Esophagus muscularis mucosa (tissue), 4 donors: ENCODE measurements around the gene STOML1. TPM values are rescaled to one million over a fixed set of nuclear protein-coding genes. Genes with fewer than 3 reads are reported as not detected.
"Not testable (repeated sequence)": the region's sequence is repeated elsewhere in the genome, so short reads cannot be mapped to it uniquely, and the experiment has no call there.

Experiments used
- DNase-seq: peaks from one replicate; pipeline ENCODE4 v3.0.0-alpha.2; 2017; ENCODE audit errors: extremely low spot score
- H3K27ac ChIP-seq, 4 donors: fragments of 200-600 bp; sonication (generic); replicated peaks in 1 of 4; 1 replicate in 3 of 4; 2 replicates in 1 of 4; pipeline ENCODE4 v1.5.1; 2016 to 2019; ENCODE audit warnings: mild to moderate bottlenecking in 1 of 4
- H3K27me3 ChIP-seq, 4 donors: fragments of 200-600 bp; sonication (generic); one replicate each; pipeline versions ENCODE4 v1.5.1 to v1.6.0; 2016 to 2019
- H3K36me3 ChIP-seq, 4 donors: fragments of 200-600 bp; sonication (generic); one replicate each; pipeline ENCODE4 v1.5.1; 2016 to 2019
- H3K4me1 ChIP-seq, 4 donors: fragments of 200-600 bp; sonication (generic); one replicate each; pipeline ENCODE4 v1.5.1; 2016 to 2019
- H3K4me3 ChIP-seq, 4 donors: fragments of 200-600 bp; sonication (generic); 1 replicate in 2 of 4; 2 replicates in 2 of 4; pipeline ENCODE4 v1.5.1; 2016 to 2019; ENCODE audit warnings: mild to moderate bottlenecking in 4 of 4, moderate library complexity in 1 of 4
- H3K9me3 ChIP-seq, 4 donors: fragments of 200-600 bp; sonication (generic); 1 replicate in 3 of 4; 2 replicates in 1 of 4; pipeline ENCODE4 v1.5.1; 2016 to 2019
- CTCF ChIP-seq, 3 experiments: fragments of 200-600 bp in 2 of 3; fragments of 450-650 bp in 1 of 3; sonication (generic) in 2 of 3; IDR thresholded peaks; one replicate each; pipeline ENCODE4 v1.5.1; 2017 to 2019; ENCODE audit warnings: antibody characterized with exemption in 3 of 3, mild to moderate bottlenecking in 2 of 3, moderate library complexity in 1 of 3
- EP300 ChIP-seq: sonication (generic); formaldehyde crosslinking; IDR thresholded peaks from one replicate; pipeline ENCODE4 v1.6.1; 2017; ENCODE audit warnings: antibody characterized with exemption
- POLR2A ChIP-seq: fragments of 450-650 bp; IDR thresholded peaks from one replicate; pipeline ENCODE4 v1.6.1; 2017; ENCODE audit warnings: antibody characterized with exemption, moderate library complexity, mild to moderate bottlenecking, low read depth
- POLR2AphosphoS5 ChIP-seq, 2 donors: sonication (generic); formaldehyde crosslinking; IDR thresholded peaks; one replicate each; pipeline ENCODE4 v1.6.1; 2017; ENCODE audit warnings: antibody characterized with exemption in 2 of 2
- WGBS: methylation state at CpG from one replicate; pipeline ENCODE4 v1.1.5; 2018; 5-methylcytosine and 5-hydroxymethylcytosine counted together
- intact Hi-C: fragments of 100-400 bp; cut with DNase I; formaldehyde crosslinking; loops from one replicate; pipeline ENCODE4 v1.15.1; 2023
- total RNA-seq, 4 donors: library from RNA; depleted of rRNA; stranded (reverse); fragments of >200 nt; gene quantifications; one replicate each; pipeline versions ENCODE4 v1.1.0 to v1.2.1, GENCODE V29; 2016

Gene STOML1
- total RNA-seq, 4 donors from 2014 or later = 7.9 to 25.4 (median 14.9) TPM

GRCh38 chr15:73978896-73979295 lies 13.2 kb downstream of the STOML1 start:
- WGBS = 84% methylated on average over 3 of the region's 3 CpGs
- TF ChIP-seq EP300 = no peak
- Histone ChIP-seq H3K9me3 (no peaks in the 10 kb centered on the region), H3K27me3 (peaks cover 0 to 16% (median 0%) of the 10 kb centered on the region in 4 donors), H3K27ac (no peak overlapping the region), H3K4me3 (no peak overlapping the region), H3K4me1 (peaks cover 27 to 32% (median 29%) of the 10 kb centered on the region in 4 donors), H3K36me3 (peaks cover 0 to 2% (median 0%) of the 10 kb centered on the region in 4 donors)
- intact Hi-C loops = loop anchor here (5.0 to 10.0 kb wide), 2 partner anchors 58 to 336 kb away; no protein-coding TSS in a partner anchor
- DNase-seq = no peak

DNA sequence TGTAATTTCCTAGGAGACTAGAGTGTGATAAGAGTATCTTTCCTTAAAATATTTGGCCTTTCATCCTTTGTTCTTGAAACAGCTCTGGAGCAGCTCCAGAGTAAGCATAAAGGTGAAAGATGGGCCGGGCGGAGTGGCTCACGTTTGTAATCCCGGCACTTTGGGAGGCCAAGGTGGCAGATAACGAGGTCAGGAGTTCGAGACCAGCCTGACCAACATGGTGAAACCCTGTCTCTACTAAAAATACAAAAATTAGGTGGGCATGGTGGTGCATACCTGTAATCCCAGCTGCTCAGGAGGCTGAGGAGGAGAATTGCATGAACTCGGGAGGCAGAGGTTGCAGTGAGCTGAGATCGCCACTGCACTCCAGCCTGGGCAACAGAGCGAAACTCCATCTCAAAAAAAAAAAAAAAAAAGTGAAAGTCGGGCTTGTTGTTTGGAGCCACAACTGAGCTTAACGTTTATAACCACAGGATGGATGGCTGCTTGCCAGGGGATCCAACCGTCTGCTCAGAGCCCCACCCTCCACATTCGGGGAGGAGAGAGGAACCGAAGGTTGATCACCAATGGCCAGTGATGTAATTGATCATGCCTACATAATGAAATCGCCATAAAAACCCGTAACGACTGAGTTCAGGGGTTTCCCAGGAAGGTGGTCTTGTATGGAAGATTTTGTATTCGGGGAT lies 16.5 kb downstream of the STOML1 start:
- intact Hi-C loops = loop anchor here (5.0 to 10.0 kb wide), 2 partner anchors 62 to 339 kb away; no protein-coding TSS in a partner anchor
- H3K36me3 ChIP-seq, H3K27ac ChIP-seq, H3K9me3 ChIP-seq, DNase-seq, H3K4me3 ChIP-seq: not testable (repeated sequence)
- 54% methylated on average over 18 of the region's 18 CpGs for WGBS
- Histone ChIP-seq H3K4me1 (peaks cover 4 to 12% (median 11%) of the 10 kb centered on the region in 4 donors), H3K27me3 (peaks cover 0 to 16% (median 0%) of the 10 kb centered on the region in 4 donors)

DNA sequence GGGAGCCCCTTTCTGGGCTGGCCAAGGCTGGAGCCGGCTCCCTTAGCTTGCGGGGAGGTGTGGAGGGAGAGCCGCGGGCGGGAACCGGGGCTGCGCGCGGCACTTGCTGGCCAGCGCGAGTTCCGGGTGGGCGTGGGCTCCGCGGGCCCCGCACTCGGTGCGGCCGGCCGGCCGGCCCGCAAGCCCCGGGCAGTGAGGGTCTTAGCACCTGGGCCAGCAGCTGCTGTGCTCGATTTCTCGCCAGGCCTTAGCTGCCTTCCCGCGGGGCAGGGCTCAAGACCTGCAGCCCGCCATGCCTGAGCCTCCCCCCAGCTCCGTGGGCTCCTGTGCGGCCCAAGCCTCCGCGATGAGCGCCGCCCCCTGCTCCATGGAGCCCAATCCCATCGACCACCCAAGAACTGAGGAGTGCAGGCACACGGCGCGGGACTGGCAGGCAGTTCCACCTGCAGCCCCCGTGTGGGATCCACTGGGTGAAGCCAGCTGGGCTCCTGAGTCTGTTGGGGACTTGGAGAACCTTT lies 18.4 kb downstream of the STOML1 start:
- peak overlapping the region in 2 of 4 donors; percentile 35 to 37 for H3K4me3 ChIP-seq
- peaks cover 4 to 12% (median 11%) of the 10 kb centered on the region in 4 donors for H3K4me1 ChIP-seq
- intact Hi-C loops = loop anchor here (10.0 kb wide), 1 partner anchor 341 kb away; no protein-coding TSS in a partner anchor
- not testable (repeated sequence) for H3K27ac ChIP-seq, H3K9me3 ChIP-seq, H3K36me3 ChIP-seq, DNase-seq
- peaks cover 0 to 16% (median 0%) of the 10 kb centered on the region in 4 donors for H3K27me3 ChIP-seq
- WGBS = no CpG with 5 or more reads among the region's 39 CpGs

DNA sequence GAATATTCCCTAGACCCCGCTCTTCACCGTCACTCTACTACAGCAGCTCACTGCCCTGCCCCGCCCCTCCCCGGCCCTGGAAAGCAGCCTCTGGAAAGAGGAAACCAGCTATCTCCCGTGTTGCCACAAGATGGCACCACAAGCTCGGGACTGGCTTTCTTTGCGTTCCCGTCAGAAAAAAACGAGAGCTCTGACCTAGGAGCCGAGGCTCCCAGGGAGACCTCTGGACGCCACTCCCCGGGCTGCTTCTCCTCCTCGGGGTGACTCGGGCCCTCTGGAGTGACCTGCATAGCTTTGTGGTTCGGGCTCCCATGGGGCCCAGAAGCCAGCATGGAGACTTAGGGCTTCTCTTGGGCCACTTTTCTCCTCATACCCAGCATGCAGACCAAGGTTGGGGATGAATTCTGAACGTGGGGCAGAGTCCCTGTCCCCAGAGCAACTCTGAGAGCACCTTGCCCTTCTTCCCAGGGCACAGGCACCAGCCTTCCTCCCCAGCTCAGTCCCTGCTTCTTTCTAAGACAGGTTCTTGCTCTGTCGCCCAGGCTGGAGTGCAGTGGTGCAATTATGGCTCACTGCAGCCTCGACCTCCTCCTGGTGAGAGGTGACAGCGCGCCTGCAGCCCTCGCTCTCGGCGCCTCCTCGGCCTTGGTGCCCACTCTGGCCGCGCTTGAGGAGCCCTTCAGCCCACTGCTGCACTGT lies 19.0 kb downstream of the STOML1 start:
- intact Hi-C loops = loop anchor here (10.0 kb wide), 1 partner anchor 342 kb away; no protein-coding TSS in a partner anchor
- Histone ChIP-seq H3K27me3 (peaks cover 0 to 16% (median 0%) of the 10 kb centered on the region in 4 donors), H3K27ac (no peak overlapping the region), H3K4me3 (peak overlapping the region; percentile 28 to 46 (median 36)), H3K9me3 (no peaks in the 10 kb centered on the region), H3K36me3 (no peaks in the 10 kb centered on the region), H3K4me1 (peaks cover 4 to 12% (median 11%) of the 10 kb centered on the region in 4 donors)
- DNase-seq = peak; percentile 95
- 0% methylated on average over 4 of the region's 26 CpGs for WGBS
- TF ChIP-seq POLR2AphosphoS5 (IDR thresholded peaks at IDR 0.05) = peak in 1 of 2 donors; percentile 43
- TF ChIP-seq POLR2A = no peak
- TF ChIP-seq EP300 = no peak
- TF ChIP-seq CTCF (IDR thresholded peaks at IDR 0.05) = peak; percentile 81 to 95 (median 91)

- H3K9me3 ChIP-seq = no peaks in the 10 kb centered on the region
- H3K36me3 ChIP-seq = no peaks in the 10 kb centered on the region
- WGBS = 88% methylated on average over 6 of the region's 6 CpGs
- H3K27ac ChIP-seq = no peak overlapping the region
- TF ChIP-seq POLR2A (no peak), POLR2AphosphoS5 (IDR thresholded peaks at IDR 0.05) (no peak), CTCF (IDR thresholded peaks at IDR 0.05) (no peak), EP300 (no peak)
- DNase-seq = no peak
- H3K27me3 ChIP-seq = peaks cover 0 to under 1% (median 0%) of the 10 kb centered on the region in 4 donors
- no peak overlapping the region for H3K4me3 ChIP-seq
- peaks cover 8 to 23% (median 21%) of the 10 kb centered on the region in 4 donors for H3K4me1 ChIP-seq
- intact Hi-C loops = no loop called here
These were observed 22.8 kb downstream of the STOML1 start for GRCh38 chr15:73969151-73969759.

DNA sequence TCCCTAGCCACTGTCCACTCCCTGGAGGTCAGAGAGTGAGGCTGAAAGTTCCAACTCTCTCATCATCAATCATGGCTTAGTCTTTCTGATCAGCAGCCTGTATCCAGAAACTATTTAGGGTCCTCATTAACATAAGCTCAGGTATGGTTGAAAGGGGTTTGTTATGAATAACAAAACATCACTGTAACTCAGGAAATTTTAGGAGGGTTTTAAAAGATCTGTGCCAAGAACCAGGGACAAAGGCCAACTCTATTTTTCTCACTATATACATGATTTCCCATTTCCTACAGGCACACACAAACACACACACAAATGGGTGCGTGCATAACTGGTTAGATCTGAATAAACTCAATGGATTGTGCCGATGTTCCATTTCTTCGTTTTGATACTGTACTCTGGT lies 23.6 kb downstream of the STOML1 start:
- Histone ChIP-seq H3K4me1 (peaks cover 8 to 22% (median 20%) of the 10 kb centered on the region in 4 donors), H3K27me3 (no peaks in the 10 kb centered on the region), H3K9me3 (no peaks in the 10 kb centered on the region), H3K36me3 (no peaks in the 10 kb centered on the region), H3K4me3 (no peak overlapping the region), H3K27ac (no peak overlapping the region)
- TF ChIP-seq EP300 (no peak), CTCF (IDR thresholded peaks at IDR 0.05) (no peak), POLR2A (no peak), POLR2AphosphoS5 (IDR thresholded peaks at IDR 0.05) (no peak)
- WGBS = 72% methylated on average over 3 of the region's 3 CpGs
- intact Hi-C loops = no loop called here
- DNase-seq = no peak
